Immature natural killer cell (primary cell): ENCODE measurements around the gene RELA. TPM values are rescaled to one million over a fixed set of nuclear protein-coding genes. Genes with fewer than 3 reads are reported as not detected.

Source experiments
- DNase-seq, 3 donors: peaks; one replicate each; pipeline ENCODE4 v3.0.0; 2022; ENCODE audit warnings: mixed read lengths in 1 of 3
- H3K27ac Mint-ChIP-seq, 6 donors: one replicate each; pipeline ENCODE4 v1.8.0; 2020; ENCODE audit warnings: mixed read lengths in 6 of 6, mild to moderate bottlenecking in 5 of 6, inconsistent platforms in 4 of 6, moderate library complexity in 3 of 6
- H3K27me3 Mint-ChIP-seq, 3 donors: one replicate each; pipeline ENCODE4 v1.8.0; 2020 to 2021; ENCODE audit warnings: low read depth in 3 of 3, mild to moderate bottlenecking in 3 of 3, mixed read lengths in 3 of 3, moderate library complexity in 3 of 3, inconsistent platforms in 1 of 3
- H3K36me3 Mint-ChIP-seq, 3 donors: one replicate each; pipeline ENCODE4 v1.8.0; 2020; ENCODE audit warnings: mixed read lengths in 3 of 3, inconsistent platforms in 2 of 3, mild to moderate bottlenecking in 2 of 3
- H3K4me1 Mint-ChIP-seq, 2 donors: one replicate each; pipeline ENCODE4 v1.8.0; 2020; ENCODE audit warnings: inconsistent platforms in 2 of 2, mild to moderate bottlenecking in 2 of 2, mixed read lengths in 2 of 2, moderate library complexity in 1 of 2
- H3K4me3 Mint-ChIP-seq, 5 donors: one replicate each; pipeline ENCODE4 v1.8.0; 2020; ENCODE audit warnings: mild to moderate bottlenecking in 5 of 5, mixed read lengths in 5 of 5, inconsistent platforms in 3 of 5, moderate library complexity in 3 of 5
- H3K9me3 Mint-ChIP-seq, 6 donors: one replicate each; pipeline ENCODE4 v1.8.0; 2020; ENCODE audit warnings: mild to moderate bottlenecking in 6 of 6, mixed read lengths in 6 of 6, inconsistent platforms in 4 of 6, moderate library complexity in 3 of 6
- polyA plus RNA-seq, 3 donors: library from polyadenylated mRNA; unstranded; fragments of 300-500 nt; fragmentation: Illumina TruSeq; gene quantifications; one replicate each; pipeline ENCODE4 v1.2.3, GENCODE V29; 2021

The RELA gene
- polyA plus RNA-seq, 3 donors from 2014 or later = 38.5 to 88.4 (median 41.8) TPM

DNA sequence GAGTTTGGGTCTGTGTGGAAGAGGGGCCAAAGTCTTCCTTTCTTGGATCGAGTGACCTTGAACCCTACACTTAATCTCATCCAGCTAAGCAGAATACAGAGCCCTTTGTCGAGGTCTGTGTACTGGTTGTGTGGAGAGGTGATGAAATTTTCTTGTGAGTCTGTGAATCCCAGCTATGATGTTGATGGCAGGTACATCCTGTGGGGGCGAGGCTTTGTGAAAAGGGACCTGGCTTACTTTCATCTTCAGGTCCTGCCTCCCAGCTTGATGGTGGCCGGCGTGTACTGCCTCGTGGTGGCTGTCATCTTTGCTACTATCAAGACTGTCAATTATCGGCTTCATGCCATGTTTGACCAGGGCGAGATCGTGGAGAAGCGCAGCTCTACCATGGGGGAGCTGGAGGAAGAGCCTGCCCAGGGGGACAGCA is 46.1 kb downstream of the RELA start:
- Mint-ChIP-seq H3K27ac (peak overlapping the region; percentile 87 to 96 (median 92)), H3K27me3 (peaks cover 4 to 8% (median 5%) of the 10 kb centered on the region in 3 donors), H3K9me3 (no peaks in the 10 kb centered on the region), H3K4me1 (peaks cover 38 to 46% of the 10 kb centered on the region in 2 donors), H3K4me3 (peak overlapping the region; percentile 91 to 95 (median 94)), H3K36me3 (peaks cover 0 to 4% (median 0%) of the 10 kb centered on the region in 3 donors)
- no peak for DNase-seq

DNA sequence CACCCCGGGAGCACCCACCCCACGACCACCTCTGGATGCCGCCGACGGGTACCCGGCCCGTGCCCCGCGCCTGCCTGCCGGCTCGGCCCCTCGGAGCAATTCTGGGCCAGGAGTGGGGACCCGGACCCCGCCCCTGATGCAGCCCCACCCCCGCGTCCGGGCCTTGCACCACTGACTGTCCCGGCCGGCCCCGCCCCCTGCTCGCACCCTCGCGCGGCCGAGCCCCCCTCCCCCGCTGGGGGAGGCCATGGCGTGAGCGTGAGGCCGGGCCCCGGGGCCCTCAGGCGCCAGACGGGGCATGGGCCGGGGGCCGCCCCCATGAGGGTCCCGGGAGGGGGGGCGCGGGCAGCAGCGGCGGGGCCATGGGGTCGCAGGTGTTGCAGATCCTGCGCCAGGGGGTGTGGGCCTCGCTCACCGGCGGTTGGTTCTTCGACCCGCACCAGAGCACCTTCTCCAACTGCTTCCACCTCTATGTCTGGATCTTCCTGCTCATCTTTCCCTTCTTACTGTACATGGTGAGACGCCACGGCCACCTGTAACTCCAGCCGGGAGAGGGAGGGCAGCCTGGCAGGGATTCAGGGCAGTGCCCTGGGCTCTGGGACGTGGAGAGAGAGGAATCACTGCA is 46.7 kb downstream of the RELA start:
- DNase-seq = no peak
- peaks cover 0 to 2% (median 0%) of the 10 kb centered on the region in 3 donors for H3K36me3 Mint-ChIP-seq
- peaks cover 38 to 47% of the 10 kb centered on the region in 2 donors for H3K4me1 Mint-ChIP-seq
- H3K4me3 Mint-ChIP-seq = peak overlapping the region; percentile 95 to 99 (median 97)
- peak overlapping the region; percentile 89 to 99 (median 98) for H3K27ac Mint-ChIP-seq
- H3K27me3 Mint-ChIP-seq = peaks cover 4 to 8% (median 5%) of the 10 kb centered on the region in 3 donors
- H3K9me3 Mint-ChIP-seq = no peaks in the 10 kb centered on the region

DNA sequence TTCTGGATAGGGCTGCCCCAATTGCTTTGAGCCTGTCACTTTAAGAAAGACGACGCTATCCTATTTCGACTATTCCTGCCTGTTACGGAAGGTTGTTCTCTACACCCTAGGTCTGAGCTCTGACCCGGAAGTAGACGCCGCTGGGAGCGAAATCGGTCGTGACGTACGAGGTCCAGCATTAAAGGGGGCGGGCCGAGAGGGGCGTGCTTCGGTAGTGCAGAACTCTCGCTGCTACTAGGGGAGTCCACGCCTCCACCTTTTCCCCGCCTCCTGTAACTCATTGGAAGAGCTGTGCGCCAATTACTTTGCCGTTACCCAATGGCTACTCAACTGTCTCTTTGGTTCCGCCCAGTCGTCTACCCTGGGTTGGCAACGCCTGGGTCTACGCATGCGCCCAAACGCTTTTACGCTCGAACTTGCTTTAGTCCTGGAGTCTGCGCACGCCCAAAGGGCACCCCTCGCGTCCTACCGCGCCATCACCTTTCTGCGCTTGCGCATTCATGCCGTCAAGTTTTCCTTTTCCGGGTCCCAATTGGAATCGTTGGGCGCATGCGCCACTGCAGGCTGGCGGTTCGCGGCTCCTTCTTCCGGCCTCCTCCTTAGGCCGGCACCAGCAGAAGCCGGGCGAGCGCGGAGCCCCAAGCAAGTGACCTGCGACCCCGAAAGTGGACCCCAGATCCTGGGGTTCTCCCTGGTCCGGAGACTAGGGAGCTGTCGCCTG is 47.3 kb downstream of the RELA start, which contains the start of gene PCNX3:
PCNX3 (plus strand) TSS at position 548 of the 721 bp plus-strand sequence. CDS start 536 bp downstream, outside the sequence.
- peak; percentile 100 for DNase-seq
- no peaks in the 10 kb centered on the region for H3K36me3 Mint-ChIP-seq
- H3K4me1 Mint-ChIP-seq = peaks cover 44 to 52% of the 10 kb centered on the region in 2 donors
- peak within 1 kb of the TSS; percentile 89 to 99 (median 98) for H3K27ac Mint-ChIP-seq
- H3K9me3 Mint-ChIP-seq = no peaks in the 10 kb centered on the region
- H3K4me3 Mint-ChIP-seq = peak within 1 kb of the TSS; percentile 95 to 99 (median 97)
- H3K27me3 Mint-ChIP-seq = peaks cover 4 to 8% (median 5%) of the 10 kb centered on the region in 3 donors

DNA sequence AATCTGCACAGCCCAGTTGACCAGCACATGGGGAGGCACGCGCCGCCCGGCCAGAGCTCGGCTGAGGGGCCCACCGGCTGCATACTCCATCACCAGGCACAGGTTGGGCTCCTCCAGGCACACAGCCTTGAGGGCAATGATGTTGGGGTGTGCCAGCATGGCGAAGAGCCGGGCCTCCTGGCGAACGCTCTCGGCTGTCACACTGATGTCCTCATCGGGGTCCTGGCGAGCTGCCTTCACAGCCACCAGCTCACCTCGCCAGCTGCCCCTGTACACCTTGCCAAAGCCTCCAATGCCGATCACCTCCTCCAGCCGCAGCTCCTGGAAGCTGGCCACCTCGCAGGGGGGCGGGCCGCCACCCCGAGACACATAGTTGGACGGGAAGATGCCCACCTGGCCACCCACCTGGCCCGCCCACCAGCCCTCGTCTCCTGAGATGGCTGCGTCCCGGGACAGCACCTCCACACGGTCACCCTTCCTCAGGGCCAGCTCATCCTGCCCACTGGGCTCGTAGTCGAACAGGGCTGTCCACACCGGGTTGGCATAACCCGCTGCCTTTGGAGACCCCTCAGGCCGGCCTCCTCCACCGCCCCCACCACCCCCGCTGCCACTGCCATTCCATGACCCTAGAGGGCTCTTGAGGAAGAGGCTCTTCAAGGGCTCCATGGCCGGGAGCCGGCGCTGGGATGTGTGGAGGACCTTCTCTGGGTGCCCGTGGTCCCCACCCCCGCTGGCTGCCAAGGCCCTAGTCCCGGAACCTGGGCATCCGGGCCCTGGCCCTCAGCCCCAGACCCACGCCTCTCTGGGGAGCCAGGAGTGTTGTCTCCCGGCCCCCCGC is 49.4 kb downstream of the RELA start:
- Mint-ChIP-seq H3K4me1 (peaks cover 60 to 63% of the 10 kb centered on the region in 2 donors), H3K27me3 (peaks cover 5 to 8% (median 5%) of the 10 kb centered on the region in 3 donors), H3K4me3 (peak overlapping the region; percentile 77 to 97 (median 86)), H3K9me3 (no peaks in the 10 kb centered on the region), H3K36me3 (peaks cover 0 to 9% (median 0%) of the 10 kb centered on the region in 3 donors), H3K27ac (peak overlapping the region; percentile 67 to 92 (median 86))
- no peak for DNase-seq

DNA sequence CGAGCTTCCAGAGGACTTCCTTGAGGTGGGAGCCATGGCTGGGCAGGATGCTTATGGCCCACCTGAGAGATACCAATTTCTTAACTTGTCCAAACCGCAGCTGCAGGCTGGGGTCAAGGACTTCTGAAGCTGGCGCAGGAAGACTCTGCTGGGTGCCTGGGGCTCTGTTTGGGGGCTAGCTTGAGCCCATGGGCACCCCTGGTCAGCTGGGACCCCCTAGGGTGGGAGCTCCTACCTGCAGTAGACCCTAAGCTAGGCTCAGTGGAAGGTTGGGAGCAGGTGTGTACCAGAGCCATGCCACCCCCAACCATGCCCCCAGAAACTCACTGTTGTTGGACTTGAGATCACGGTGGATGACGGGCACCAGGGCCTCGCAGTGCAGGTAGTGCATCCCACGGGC is 50.0 kb downstream of the RELA start:
- H3K27me3 Mint-ChIP-seq = peaks cover 5 to 8% (median 5%) of the 10 kb centered on the region in 3 donors
- no peak for DNase-seq
- H3K27ac Mint-ChIP-seq = peak overlapping the region; percentile 81 to 96 (median 90)
- H3K9me3 Mint-ChIP-seq = no peaks in the 10 kb centered on the region
- peaks cover 60 to 62% of the 10 kb centered on the region in 2 donors for H3K4me1 Mint-ChIP-seq
- H3K36me3 Mint-ChIP-seq = peaks cover 0 to 11% (median 0%) of the 10 kb centered on the region in 3 donors
- peak overlapping the region; percentile 77 to 97 (median 86) for H3K4me3 Mint-ChIP-seq

DNA sequence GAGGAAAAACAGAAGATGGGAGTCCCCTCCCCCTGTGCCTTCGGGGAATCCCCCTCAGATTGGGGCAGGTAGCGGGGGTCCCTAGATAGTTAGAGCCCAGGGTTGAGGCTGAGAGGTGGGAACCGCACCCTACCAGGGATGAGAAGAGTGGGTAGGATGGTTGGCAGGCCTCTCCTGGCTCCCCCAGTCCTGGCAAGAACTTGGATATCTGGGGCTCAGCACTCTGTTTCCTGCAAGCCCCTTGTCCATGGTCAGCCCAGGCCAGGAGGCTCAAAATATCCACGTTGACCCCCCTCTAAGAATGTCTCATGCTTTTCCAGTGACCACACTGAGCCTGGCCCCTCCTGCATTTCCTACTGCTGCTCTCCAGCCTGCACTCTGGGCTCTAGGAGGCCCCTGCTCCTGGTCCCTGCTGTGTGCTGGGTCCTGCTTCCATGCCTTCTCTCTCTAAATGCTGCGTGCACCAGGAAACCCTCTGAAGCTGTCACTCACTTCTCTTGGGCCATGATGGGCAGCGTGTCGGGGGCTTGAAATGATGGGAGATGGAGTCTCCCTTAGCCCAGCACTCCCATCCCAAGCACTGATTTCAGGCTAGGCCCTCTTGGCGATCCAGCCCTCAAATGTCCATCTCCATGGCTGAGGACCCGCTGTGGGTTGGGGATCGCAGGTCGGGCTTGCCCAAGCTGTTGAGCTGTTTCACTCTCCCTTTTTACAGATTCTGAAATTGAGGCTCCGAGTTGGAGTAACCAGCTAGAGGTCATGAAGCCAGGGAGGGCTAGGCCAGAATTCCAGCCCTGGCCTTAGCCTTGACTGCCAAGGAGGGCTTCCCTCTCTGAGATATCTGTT is 50.7 kb downstream of the RELA start:
- Mint-ChIP-seq H3K4me1 (peaks cover 53 to 55% of the 10 kb centered on the region in 2 donors), H3K27ac (peak overlapping the region; percentile 81 to 96 (median 90)), H3K27me3 (peaks cover 5 to 8% (median 5%) of the 10 kb centered on the region in 3 donors), H3K4me3 (peak overlapping the region; percentile 77 to 97 (median 86)), H3K36me3 (peaks cover 0 to 11% (median 0%) of the 10 kb centered on the region in 3 donors), H3K9me3 (no peaks in the 10 kb centered on the region)
- DNase-seq = no peak

DNA sequence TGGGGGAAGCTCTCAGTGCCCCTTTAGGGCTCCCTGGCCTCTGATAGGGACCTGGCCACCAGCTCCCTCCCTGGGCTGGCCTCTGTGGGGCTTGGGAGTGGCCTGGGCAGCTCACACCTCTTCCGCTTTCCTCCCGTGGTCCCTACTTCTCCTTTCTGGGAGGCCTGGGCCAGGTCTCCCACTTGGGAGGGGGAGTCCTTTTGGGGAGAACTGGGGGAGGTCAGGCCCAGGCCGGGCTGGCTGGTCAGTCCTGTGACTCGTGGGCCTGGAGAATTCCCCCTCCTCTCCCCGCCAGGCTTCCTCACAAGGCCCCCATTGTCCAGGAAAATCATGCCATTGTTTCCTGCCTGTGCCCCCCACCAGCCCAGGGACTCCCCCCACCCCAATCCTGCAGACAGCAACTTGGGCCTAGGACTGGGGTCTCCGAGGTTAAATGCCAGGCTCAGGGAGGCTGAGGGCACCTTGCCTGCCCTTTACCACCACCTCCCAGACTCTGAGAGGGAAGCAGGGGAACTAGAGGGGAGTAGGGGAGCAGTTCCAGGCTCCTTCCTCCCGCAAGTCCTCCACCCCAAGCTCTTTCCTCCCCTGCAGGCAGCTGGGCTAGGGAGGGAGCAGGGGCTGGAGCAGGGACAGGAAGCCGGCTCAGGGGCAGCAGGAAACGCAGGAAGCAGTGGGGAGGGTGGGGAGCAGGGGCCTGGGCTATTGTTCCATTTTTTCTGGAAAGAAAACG is 51.5 kb downstream of the RELA start:
- peak overlapping the region; percentile 20 to 85 (median 72) for H3K27ac Mint-ChIP-seq
- peaks cover 5 to 6% (median 5%) of the 10 kb centered on the region in 3 donors for H3K27me3 Mint-ChIP-seq
- DNase-seq = no peak
- peak overlapping the region in 3 of 5 donors; percentile 24 to 48 (median 27) for H3K4me3 Mint-ChIP-seq
- no peaks in the 10 kb centered on the region for H3K9me3 Mint-ChIP-seq
- peaks cover 45 to 47% of the 10 kb centered on the region in 2 donors for H3K4me1 Mint-ChIP-seq
- peaks cover 0 to 11% (median 0%) of the 10 kb centered on the region in 3 donors for H3K36me3 Mint-ChIP-seq

DNA sequence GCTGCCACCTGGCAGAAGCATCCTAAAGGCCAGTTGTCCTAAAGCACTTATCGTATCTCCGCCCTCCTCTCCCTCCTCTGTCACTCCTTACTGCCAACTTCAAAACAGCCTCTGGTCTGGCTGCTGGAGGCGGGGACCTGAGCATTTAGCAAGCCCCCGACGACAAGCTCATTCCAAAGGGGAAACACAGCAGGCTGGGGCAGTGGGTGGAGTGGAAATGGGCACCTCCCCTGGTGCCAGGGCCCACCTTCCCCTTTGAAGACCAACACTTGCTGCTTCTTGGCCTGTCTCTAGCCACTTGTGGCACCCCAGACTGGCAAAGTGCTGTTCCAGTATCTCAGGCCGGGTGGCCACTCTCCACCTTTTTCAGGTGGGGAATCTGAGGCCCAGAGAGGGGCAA is 52.3 kb downstream of the RELA start:
- H3K27me3 Mint-ChIP-seq = peaks cover 2 to 4% (median 3%) of the 10 kb centered on the region in 3 donors
- H3K4me3 Mint-ChIP-seq = peak overlapping the region in 1 of 5 donors; percentile 12
- H3K27ac Mint-ChIP-seq = peak overlapping the region; percentile 65 to 85 (median 76)
- H3K4me1 Mint-ChIP-seq = peaks cover 44% of the 10 kb centered on the region in 2 donors
- no peaks in the 10 kb centered on the region for H3K9me3 Mint-ChIP-seq
- peaks cover 0 to 11% (median 0%) of the 10 kb centered on the region in 3 donors for H3K36me3 Mint-ChIP-seq
- DNase-seq = no peak

DNA sequence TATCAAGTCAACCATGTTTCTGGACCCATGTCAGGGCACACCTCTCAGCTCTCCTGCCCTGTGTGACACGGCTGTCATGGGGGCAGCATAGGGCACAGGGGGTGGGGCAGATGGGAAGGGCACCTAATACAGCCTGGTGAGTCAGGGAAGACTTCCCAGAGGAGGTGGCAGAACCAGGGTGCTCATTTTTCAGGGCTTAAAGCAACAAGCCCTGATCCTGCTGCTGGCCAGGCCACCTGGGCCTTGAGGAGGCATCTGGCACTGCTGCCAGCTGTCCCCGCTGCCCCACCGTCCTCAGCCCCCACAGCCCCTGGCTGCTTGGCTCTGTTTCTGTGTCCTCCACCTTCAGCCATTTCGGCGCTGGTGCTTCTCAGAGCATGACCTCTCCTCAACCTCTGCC is 53.1 kb downstream of the RELA start:
- Mint-ChIP-seq H3K4me3 (peak overlapping the region in 1 of 5 donors; percentile 20), H3K27ac (peak overlapping the region; percentile 60 to 85 (median 74)), H3K36me3 (peaks cover 0 to 11% (median 0%) of the 10 kb centered on the region in 3 donors), H3K4me1 (peaks cover 38 to 42% of the 10 kb centered on the region in 2 donors), H3K9me3 (no peaks in the 10 kb centered on the region), H3K27me3 (peaks cover 1 to 3% (median 2%) of the 10 kb centered on the region in 3 donors)
- no peak for DNase-seq

DNA sequence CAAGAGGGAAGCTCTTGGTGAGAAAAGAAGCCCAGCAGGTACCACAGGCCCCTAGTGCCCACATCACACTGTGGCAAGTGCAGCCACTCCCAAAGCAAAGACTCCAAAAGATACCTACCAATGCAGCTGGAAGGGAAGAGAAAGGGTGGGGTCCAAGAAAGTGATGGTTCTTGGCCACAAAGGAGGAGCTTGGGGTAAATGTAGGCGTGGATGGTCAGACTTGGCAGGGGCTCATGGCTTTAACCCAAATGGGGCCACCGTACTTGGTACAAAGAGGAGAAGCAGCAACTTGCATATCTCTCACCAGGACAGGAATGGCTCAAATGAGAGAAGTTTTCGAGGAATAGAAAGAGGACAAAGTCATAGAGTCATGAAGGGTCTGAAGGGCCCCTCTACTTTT is 53.5 kb downstream of the RELA start:
- no peak for DNase-seq
- peak overlapping the region; percentile 7 to 79 (median 68) for H3K27ac Mint-ChIP-seq
- no peaks in the 10 kb centered on the region for H3K9me3 Mint-ChIP-seq
- peaks cover 1 to 3% (median 2%) of the 10 kb centered on the region in 3 donors for H3K27me3 Mint-ChIP-seq
- H3K4me3 Mint-ChIP-seq = peak overlapping the region in 3 of 5 donors; percentile 6 to 47 (median 20)
- peaks cover 38 to 42% of the 10 kb centered on the region in 2 donors for H3K4me1 Mint-ChIP-seq
- H3K36me3 Mint-ChIP-seq = peaks cover 0 to 15% (median 0%) of the 10 kb centered on the region in 3 donors

DNA sequence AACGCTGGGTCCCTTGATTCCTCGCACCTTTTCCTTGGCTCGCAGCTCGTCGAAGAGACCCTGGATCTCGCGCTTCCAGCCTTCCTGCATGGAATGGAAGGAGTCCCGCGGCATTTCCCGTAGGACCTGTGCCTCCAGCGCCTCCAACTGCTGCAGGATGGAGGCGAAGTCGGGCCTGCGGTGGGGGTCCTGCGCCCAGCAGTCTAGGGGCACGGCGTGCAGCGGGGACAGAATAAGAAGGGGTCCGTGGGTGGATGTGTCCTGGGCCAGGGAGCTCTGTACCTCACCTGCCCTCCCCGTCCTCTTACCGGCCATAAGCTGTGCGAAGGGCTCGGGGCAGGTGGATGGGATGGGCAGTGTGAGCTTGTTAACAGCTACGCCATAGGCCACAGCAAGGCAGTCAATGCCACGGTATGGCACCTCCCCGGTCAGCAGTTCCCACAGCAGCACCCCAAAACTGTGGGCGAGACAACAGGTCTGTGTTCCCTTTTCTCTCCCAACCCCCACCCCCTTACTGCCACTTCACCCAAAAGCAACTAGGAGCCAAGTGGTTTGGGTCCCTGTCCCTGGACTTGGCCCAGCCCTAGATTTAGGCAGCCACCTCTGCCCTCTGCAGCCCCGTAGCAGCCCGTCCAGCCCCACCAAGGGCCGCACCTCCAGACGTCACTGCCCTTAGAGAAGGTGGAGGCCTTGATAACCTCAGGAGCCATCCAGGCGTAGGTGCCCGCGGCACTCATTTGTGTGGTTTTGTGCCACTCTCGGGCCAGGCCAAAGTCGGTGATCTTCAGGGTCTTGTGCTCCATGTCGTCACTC is 54.9 kb downstream of the RELA start:
- no peak overlapping the region for H3K4me3 Mint-ChIP-seq
- H3K36me3 Mint-ChIP-seq = peaks cover 0 to 23% (median 0%) of the 10 kb centered on the region in 3 donors
- H3K27ac Mint-ChIP-seq = peak overlapping the region in 2 of 6 donors; percentile 53 to 77
- DNase-seq = no peak
- no peaks in the 10 kb centered on the region for H3K9me3 Mint-ChIP-seq
- H3K4me1 Mint-ChIP-seq = peaks cover 34% of the 10 kb centered on the region in 2 donors
- H3K27me3 Mint-ChIP-seq = peaks cover 1 to 3% (median 2%) of the 10 kb centered on the region in 3 donors
